PFSK-1 (cell line): ENCODE results near the gene USH2A.

Experiments
- FOXP2 ChIP-seq: optimal IDR thresholded peaks from 2 replicates; pipeline ENCODE3; 2011; ENCODE audit warnings: borderline replicate concordance, control low read depth, inconsistent platforms; ENCODE audit not compliant: insufficient read depth; ENCODE audit errors: extremely low read length, extremely low read depth
- POLR2AphosphoS5 ChIP-seq: IDR thresholded peaks from 2 replicates; pipeline ENCODE4 v1.6.1; 2012; ENCODE audit warnings: low read depth, mild to moderate bottlenecking, control low read depth, low read length, moderate library complexity
- SIN3A ChIP-seq: IDR thresholded peaks from 2 replicates; pipeline ENCODE4 v1.6.1; 2012; ENCODE audit warnings: mild to moderate bottlenecking, low read length, moderate library complexity, borderline replicate concordance; ENCODE audit not compliant: insufficient read depth
- TAF1 ChIP-seq: IDR thresholded peaks from 2 replicates; pipeline ENCODE4 v1.6.1; 2012; ENCODE audit warnings: low read length, control low read depth, borderline replicate concordance; ENCODE audit not compliant: insufficient read depth
- TF ChIP-seq, protein P1 (sequence below), 2 experiments: IDR thresholded peaks; 2 replicates each; pipeline versions ENCODE4 v1.6.1 to v1.8.0; 2011 to 2012; ENCODE audit warnings: low read depth in 2 of 2, low read length in 2 of 2, control low read depth in 1 of 2, inconsistent platforms in 1 of 2, mild to moderate bottlenecking in 1 of 2, moderate library complexity in 1 of 2; ENCODE audit not compliant: insufficient read depth in 1 of 2

DNA sequence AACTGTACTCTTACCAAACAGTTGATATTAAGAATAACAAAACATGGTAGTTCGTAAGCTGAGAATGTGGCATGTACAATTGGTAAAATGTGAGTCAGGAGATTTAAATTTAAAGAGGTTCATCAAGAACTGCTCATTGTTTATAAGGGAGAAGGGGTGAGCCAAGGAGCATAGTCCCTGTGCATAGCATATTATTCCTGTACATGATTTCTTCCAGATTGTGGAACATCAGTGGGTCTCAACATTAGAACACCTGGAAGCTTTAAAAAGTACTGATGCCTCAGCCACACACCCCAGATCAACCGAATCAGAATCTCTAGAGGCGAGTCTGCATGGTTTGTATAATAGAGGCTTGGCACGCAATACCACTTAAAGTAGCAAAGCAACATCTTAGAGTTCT is 800.1 kb downstream of the USH2A start:
- TF ChIP-seq POLR2AphosphoS5 (no peak), TAF1 (no peak), SIN3A (no peak), FOXP2 (no peak)
- TF ChIP-seq, protein P1, sequence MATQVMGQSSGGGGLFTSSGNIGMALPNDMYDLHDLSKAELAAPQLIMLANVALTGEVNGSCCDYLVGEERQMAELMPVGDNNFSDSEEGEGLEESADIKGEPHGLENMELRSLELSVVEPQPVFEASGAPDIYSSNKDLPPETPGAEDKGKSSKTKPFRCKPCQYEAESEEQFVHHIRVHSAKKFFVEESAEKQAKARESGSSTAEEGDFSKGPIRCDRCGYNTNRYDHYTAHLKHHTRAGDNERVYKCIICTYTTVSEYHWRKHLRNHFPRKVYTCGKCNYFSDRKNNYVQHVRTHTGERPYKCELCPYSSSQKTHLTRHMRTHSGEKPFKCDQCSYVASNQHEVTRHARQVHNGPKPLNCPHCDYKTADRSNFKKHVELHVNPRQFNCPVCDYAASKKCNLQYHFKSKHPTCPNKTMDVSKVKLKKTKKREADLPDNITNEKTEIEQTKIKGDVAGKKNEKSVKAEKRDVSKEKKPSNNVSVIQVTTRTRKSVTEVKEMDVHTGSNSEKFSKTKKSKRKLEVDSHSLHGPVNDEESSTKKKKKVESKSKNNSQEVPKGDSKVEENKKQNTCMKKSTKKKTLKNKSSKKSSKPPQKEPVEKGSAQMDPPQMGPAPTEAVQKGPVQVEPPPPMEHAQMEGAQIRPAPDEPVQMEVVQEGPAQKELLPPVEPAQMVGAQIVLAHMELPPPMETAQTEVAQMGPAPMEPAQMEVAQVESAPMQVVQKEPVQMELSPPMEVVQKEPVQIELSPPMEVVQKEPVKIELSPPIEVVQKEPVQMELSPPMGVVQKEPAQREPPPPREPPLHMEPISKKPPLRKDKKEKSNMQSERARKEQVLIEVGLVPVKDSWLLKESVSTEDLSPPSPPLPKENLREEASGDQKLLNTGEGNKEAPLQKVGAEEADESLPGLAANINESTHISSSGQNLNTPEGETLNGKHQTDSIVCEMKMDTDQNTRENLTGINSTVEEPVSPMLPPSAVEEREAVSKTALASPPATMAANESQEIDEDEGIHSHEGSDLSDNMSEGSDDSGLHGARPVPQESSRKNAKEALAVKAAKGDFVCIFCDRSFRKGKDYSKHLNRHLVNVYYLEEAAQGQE (IDR thresholded peaks at IDR 0.05; ENCODE audit: insufficient read depth in 1 of 2, low read depth in 2 of 2, low read length in 2 of 2), result no peak
